T1000 (cell line): ENCODE measurements around the gene ZNF697.
"Not testable (repeated sequence)": the region's sequence is repeated elsewhere in the genome, so short reads cannot be mapped to it uniquely, and the experiment has no call there.

ENCODE experiments used
- DNase-seq: peaks from one replicate; lab custom pipeline; 2025; ENCODE audit warnings: mixed read lengths; lab: John Stamatoyannopoulos, UW

The ZNF697 gene

GRCh38 chr1:119647734-119648619 is at the start of gene ZNF697:
ZNF697 (minus strand) TSS chr1:119648266; CDS start chr1:119626100, 22,166 bp downstream.
- DNase-seq: peak; percentile 97

DNA sequence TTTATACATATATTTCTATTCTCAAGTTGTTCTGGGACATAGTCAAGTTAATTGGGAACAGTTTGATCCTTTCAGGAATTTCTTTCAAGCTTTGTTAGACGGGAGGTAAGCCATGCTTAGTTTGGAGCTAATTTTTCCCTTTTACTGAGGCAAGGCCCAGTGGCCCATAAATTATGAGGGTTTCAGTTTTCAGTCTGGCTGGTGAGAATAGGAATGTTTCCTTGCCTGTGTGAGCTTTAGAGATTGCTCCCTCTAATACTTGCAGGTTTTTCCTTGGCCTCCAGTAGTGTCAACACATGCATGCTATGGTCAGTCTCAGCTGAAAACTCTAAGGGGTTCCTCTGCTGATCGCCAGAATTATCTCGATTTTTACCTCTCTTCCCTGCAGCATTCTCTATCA is 49.5 kb upstream of the ZNF697 start:
- DNase-seq: no peak

DNA sequence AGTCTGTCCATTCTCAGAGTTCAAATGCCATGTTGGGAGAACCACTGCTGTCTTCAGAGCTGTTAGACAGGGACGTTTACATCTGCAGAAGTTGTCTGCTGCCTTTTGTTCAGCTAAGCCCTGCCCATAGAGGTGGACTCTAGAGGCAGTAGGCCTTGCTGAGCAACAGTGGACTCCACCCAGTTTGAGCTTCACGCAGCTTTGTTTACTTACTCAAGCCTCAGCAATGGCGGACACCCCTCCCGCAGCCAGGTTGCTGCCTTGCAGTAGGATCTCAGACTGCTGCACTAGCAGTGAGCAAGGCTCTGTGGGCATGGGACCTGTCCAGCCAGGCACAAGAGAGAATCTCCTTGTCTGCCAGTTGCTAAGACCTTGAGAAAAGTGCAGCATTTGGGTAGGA is 48.8 kb upstream of the ZNF697 start:
- not testable (repeated sequence) for DNase-seq

DNA sequence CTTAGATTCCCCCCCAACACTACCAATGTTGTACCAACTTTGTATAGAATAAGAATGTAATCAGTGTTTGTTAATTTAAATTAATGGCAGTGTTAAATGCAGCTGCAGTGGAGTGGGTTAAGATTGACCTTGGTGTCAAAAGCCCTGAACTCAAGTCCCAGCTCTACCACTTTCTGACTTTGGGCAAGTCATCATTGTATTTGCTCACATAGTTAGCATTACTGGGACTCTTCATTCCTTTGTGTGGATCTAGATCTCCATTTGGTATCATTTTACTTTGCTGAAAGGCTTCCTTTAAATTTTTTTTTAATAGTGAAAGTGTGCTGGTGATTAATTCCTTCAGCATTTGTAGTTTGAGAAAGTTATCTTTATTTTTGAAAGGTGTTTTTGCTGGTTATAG is 41.4 kb upstream of the ZNF697 start:
- DNase-seq: no peak

DNA sequence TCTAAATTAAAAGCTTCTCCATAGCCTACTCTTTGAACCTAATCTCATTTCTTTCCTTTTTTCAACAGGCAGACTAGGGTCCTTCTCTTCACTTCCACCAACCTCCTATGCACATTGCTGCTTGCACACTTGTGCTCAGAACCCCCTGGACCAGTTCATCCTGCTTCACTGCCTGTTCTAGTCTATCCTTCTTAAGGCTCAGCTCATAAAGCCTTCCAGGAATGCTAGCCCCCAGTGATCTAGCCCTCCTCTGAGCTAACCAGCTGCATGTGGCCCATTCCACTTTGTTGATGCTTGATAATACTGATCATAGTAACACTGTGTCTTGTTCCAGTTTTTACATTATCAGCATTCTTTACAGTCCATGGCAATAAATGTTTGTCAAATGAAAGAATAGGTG is 40.7 kb upstream of the ZNF697 start:
- no peak for DNase-seq

DNA sequence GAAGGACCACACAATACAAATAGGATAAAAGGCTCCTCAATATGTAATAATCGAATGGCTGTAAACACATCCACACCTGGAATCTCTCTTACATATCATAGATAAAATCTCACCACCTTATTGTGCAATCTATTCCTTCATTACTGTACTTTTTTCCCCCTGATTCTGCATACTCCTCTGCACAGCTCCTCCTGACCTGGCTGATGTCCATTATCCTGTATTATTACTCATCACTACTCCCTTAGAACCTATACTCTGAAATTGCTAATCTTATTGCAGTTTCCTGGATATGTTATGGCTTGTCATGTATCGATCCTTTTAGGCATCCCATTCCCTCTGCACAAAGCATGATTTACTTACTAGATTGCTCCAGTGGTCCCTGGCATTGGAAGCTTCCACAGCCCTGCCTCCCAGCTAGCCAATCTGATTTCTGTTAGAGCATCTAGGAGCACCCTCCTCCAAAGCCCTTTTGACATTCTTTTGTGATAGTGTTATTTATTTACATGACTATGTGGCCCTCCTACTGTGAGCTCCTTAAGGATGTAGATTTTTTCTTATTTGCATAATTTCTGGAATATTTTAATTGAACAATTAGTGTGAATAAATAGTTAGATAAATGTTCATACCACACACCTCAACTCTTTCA is 39.5 kb upstream of the ZNF697 start:
- no peak for DNase-seq

DNA sequence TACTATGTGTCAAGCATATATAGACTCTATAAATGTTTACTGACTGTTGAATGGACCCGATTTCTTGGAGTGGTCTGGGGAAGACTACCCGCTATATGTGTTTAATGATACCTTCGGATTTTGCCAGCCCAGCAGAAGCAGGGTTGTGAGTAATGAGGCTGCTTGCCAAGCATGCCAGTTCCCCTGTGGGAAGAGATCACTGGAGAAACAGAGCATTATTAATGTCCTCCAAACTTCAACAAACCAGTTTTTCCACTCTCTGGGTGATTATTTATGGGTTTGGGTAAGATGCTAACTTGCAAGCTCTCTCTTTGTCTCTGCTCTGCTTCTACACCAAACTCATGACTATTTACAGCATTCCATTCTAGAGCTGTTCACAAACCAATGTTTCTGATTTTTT is 38.6 kb upstream of the ZNF697 start:
- no peak for DNase-seq

DNA sequence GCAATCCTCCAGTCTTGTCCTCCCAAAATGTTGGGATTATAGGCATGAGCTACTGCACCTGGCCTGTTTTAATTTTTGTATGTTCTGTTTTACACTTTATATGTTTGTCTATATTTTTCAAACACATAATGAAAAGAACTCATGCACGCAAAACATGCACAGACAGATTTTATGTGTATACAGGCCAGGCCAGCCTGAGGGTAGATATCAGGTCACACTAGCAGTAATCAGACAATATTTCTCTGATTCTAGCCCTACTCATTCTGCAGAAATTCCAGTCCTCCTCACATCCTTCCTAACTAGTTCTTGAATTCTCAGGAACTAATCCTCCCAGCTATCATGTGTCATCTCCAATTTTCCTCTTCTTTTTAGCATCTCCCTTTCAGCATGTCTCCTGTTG is 35.8 kb upstream of the ZNF697 start:
- DNase-seq: no peak

- DNase-seq: no peak
These were observed 34.1 kb upstream of the ZNF697 start for GRCh38 chr1:119682141-119682540.

GRCh38 chr1:119681560-119681959 is 33.5 kb upstream of the ZNF697 start:
- DNase-seq: no peak

DNA sequence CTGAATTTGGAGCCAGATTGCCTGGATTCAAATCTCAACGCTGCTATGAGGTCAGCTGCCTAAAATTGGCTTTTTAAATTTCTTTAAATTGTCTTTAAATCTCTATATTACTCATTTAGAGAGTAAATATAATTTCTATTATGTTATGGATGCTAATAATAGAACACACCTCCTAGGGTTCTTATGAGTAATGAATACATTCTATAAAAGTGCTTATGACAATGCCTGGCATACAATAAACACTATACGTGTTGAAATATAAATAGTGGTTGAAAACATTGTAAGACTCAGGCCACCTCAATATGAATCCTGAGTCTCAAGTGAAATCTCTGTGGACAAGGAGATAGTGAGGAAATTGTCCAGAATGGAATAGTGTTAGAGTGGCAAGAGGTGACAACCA is 32.7 kb upstream of the ZNF697 start:
- no peak for DNase-seq

DNA sequence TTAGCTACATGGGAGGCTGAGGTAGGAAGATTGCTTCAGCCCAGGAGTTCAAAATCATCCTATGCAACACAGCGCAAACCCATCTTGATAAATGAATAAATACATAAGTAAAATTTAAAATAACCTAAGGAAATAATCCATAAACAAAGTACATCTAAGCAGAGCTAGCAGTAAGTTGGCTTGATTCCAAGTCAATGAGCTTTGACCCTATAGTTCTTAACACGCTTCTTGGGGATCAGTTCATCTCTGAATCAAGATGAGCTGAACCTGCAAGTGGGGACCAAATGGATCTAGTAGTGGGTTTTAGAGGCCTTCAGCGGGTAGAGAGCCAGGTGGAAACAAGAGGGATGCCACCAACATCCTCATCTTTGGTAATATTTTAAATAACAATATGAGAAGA is 32.1 kb upstream of the ZNF697 start:
- DNase-seq: no peak

- no peak for DNase-seq
These were observed 31.2 kb upstream of the ZNF697 start for GRCh38 chr1:119679223-119679622.

- no peak for DNase-seq
These were observed 28.6 kb upstream of the ZNF697 start for GRCh38 chr1:119676571-119677206.

DNA sequence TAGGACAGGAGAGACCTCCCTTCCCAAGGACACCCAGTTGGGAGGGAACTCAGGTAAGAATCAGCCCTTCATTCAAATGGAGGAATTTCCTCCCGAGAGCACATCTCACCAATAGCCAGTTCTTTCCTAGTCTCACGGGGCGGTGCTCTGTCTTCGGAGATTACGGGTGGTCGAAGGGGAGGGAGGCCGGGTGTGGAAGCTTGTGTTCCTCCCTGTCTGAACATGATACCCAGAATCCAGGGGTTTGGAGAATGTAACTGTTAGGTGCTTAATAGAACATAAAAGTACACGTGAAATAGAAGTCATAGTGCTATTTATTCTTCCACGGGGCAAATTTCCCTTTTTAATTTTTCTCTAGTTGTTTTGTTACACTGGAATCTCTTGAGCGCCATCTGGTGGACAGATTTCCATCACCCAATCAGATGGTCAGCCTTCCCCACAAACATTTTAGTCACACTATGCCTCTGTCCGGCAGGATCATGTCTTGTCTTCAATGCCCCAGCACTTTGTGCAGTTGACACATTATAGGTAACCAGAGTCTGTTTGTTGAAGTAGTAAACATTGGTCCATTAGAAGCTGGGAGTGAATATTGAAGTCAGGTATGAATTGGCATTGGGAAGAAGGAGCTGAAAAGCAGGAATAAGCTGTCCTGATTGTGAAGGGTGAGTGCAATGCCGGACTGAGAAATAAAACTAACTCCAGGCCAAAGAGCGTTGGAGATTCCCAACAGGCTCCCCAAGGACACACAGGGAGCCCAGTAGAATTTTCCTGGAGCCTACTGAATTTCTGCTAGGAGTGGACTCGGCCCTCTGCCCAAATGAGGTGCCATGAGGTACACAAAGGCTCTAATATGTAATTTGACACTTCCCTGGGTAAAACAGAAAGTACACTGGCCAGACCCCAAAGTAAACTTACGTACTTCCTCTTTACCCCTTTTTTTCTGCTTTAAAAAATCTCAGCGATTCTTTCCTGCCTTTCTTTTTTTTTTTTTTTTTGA is 27.6 kb upstream of the ZNF697 start:
- peak; percentile 77 for DNase-seq

- peak; percentile 53 for DNase-seq
These were observed 26.8 kb upstream of the ZNF697 start for GRCh38 chr1:119674835-119675289.

- peak; percentile 18 for DNase-seq
These were observed 26.1 kb upstream of the ZNF697 start for GRCh38 chr1:119674111-119674526.

DNA sequence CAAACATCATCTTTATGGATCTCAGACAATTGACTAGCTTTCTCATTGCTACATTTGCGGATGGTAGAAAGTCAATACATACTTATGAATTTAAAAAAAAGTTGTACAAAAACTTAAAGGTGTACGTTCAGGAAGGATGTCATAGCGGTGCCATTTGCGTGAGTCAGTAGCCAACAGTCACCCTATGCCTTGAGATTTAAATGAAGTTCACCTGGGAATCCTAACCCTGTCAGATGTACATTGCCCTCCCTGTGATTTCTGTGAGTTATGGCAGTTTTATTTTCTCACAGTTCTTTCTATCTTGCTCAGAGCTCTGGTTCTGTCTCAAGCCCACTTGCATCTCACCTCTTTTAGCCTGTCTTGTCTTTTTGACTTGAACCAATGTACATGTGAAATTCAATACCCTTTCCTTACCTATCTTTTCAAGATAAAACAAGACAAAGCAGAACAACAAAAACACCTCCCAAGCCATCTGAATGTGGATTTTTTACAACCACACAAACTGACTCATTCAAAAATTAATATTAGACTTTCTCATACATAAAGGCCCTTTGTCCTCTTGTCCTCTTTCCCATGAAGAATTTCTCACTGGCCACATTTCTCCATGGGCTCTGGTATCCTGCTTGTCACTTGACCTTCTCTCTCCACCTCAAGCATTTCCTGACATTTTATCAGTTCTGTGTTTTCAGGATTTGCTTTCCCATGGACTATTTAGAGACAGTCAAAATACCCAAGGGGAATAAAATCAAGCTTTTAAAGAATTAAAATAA is 25.3 kb upstream of the ZNF697 start:
- DNase-seq: no peak

GRCh38 chr1:119670898-119671297 is 22.8 kb upstream of the ZNF697 start:
- DNase-seq: no peak

DNA sequence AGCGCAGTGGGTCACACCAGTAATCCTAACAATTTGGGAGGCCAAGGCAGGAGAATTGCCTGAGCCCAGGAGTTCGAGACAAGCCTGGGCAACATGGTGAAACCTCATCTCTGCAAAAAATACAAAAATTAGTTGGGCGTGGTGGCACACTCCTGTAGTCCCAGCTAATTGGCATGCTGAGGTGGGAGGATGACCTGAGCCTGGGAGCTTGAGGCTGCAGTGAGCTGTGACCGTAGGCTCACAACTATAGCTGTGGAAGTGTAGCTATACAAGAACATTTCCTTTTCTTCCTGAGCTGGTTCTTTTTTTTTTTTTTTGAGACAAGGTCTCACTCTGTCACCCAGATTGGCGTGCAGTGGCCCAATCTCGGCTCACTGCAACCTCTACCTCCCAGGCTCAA is 19.1 kb upstream of the ZNF697 start:
- no peak for DNase-seq

DNA sequence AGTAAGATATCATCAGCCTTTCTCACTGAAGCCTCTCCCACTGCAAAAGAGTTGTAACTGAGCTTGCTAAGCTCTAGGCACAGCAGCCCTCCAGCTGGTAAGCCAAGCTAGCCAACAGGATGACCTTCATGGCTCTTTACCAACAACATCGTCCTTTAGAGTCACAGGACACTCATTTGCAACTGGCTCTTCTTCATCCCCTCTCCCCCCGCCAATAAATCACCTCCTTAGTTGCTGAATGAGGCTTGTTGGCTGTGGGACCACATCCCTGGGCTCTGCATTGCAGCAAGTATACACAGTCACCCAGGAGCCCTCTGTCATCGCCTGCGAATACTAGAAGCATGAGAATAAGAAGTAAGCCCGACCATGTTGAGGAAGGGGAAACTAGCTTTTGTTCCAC is 16.0 kb upstream of the ZNF697 start:
- DNase-seq: no peak
